DMS 273 (cell line): ENCODE measurements around the gene HEPACAM2.

Experiments used
- DNase-seq: peaks from one replicate; lab custom pipeline; 2025; ENCODE audit not compliant: unreplicated experiment; lab: John Stamatoyannopoulos, UW

HEPACAM2 gene

DNA sequence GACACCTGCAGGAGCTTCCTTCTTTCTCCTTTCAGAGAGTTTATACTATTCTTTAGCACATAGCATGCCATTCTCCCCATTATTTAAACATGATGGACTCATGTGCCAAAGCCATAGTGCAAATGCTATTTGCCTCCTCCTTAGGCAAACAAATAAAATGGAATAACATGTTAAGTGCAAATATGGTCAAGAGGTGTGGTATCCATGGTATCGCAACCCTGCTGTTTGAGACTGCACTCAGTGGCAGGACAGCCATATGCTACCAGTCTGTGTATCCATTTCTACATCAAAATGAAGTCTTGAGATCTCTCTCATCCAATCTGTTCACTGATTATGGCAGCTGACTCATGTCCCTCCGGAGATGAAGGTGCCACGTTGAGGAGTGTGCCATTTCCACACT, 22.8 kb downstream of the HEPACAM2 start:
- DNase-seq: peak; percentile 95

GRCh38 chr7:93202594-93203250, 23.5 kb downstream of the HEPACAM2 start:
- DNase-seq: peak; percentile 58

- DNase-seq: peak; percentile 34
These were observed 27.8 kb downstream of the HEPACAM2 start for GRCh38 chr7:93198472-93198871.

GRCh38 chr7:93196336-93196735, 29.9 kb downstream of the HEPACAM2 start:
- DNase-seq: no peak

DNA sequence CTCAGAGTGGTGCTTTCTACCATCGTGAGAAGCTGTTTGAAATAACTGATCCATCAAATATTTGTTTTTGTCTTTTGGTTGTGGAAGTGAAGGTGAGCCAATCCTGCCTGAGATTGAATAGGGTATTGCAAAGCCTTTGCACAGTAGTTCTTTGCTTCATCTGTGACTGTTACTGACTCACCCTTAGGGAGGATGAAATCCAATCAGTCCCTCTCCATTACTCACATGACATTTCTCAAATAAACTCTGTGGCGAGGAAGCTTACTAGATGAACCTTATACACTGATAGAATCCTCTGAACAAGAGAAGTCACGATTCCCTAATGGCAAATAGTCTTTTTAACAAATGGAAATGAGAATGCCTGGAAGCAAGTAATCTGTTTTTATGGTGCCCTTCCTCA, 31.9 kb downstream of the HEPACAM2 start:
- DNase-seq: no peak

- DNase-seq: no peak
These were observed 37.2 kb downstream of the HEPACAM2 start for GRCh38 chr7:93188870-93189634.

GRCh38 chr7:93185303-93186027, 40.8 kb downstream of the HEPACAM2 start:
- DNase-seq: no peak

DNA sequence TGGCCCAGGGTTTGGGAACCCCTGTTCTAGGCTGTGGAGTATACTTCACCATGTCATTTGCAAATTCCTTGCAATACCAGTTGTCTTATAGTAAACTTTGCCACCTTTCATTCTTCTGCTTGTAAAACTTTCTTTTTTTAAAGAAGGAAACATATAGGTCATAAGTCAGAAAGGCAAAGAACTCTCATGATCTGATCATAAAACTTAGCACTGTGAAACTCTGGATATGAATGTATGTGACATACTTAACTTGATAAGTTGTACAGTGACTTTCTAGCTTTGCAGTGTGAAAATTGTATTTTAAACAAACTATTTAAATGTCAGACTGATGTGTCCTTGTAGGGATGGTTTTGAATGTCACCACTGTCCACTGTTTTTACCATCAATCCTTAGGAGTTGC, 47.1 kb downstream of the HEPACAM2 start:
- DNase-seq: no peak

GRCh38 chr7:93178213-93178612, 48.1 kb downstream of the HEPACAM2 start:
- DNase-seq: peak; percentile 83

GRCh38 chr7:93176992-93177580, 49.2 kb downstream of the HEPACAM2 start:
- DNase-seq: no peak

DNA sequence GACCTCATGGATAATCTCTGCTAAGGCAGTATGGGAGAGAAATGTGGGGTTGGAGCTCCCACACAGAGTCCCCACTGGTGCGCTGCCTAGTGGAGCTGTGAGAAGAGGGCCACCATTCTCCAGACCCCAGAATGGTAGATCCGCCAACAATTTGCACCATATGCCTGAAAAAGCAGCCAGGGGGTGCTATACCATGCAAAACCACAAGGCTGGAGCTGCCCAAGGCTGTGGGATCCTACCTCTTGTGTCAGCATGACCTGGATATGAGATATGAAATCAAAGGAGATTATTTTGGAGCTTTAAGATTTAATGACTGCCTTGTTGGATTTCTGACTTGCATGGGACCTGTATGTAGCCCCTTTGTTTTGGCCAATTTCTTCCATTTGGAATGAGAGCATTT, 51.0 kb downstream of the HEPACAM2 start:
- DNase-seq: peak; percentile 14

GRCh38 chr7:93172683-93173082, 53.6 kb downstream of the HEPACAM2 start:
- no peak for DNase-seq

GRCh38 chr7:93171606-93172226, 54.6 kb downstream of the HEPACAM2 start:
- no peak for DNase-seq

DNA sequence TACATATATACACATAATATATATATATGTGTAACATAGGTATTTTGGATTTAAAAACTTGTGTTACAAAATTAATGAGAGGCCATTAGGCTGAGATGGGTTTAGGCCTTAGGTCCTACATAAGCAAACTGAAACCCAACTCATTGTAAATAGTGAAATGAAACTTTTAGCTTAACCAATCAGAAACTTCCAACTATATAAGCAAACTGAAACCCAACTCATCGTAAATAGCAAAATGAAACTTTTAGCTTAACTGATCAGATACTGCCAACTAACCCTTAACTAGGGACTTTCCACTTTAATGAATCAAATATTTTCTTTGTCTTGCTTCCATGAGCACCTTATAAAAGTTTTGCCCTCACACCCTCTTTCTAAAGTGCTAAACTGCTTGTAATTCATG, 60.8 kb downstream of the HEPACAM2 start:
- no peak for DNase-seq

GRCh38 chr7:93164766-93165165, 61.5 kb downstream of the HEPACAM2 start:
- DNase-seq: no peak

DNA sequence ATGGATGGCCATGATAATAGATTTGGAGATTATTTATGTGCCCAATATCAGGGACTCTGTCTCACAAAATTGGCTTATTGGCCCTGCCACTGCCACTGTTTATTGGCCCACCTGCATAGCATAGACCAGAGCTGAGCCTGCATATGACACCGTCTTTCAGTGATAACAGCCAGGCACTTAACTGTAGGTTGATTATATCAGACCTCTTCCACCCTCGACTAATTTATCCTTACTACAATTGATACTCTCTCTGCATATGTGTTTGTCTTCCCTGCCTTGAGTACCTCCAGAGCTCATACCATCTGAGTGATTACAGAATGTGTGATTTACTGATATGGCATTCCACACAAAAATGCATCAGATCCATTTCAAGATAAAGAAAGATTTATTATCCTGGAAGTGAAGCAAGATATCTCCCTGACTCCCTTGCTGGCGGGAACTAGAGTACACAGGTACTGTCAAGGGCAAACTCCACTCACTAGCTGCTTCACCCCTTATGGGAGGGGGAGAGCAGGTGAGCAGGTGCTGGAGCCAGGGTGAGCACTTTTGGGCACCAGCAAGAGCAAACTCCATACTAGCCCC, 65.0 kb downstream of the HEPACAM2 start:
- no peak for DNase-seq

DNA sequence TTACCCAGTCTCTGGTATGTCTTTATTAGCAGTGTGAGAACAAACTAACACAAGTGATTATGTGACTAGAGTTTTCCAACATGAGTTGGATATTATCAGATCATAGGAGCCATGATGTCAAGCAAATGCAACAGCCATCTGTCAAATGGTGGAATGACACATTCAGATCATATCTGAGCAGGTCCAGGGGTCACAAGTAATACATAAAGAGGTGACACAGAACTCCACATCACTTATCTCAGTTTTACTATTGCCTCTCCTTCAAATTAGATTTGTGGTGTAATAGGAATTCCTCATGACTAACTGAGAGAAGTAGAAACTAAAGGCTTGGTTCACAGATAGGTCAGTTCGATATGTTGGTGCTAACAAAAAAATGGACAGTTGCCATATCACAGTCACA, 65.9 kb downstream of the HEPACAM2 start:
- no peak for DNase-seq

GRCh38 chr7:93159490-93159889, 66.8 kb downstream of the HEPACAM2 start:
- DNase-seq: no peak

DNA sequence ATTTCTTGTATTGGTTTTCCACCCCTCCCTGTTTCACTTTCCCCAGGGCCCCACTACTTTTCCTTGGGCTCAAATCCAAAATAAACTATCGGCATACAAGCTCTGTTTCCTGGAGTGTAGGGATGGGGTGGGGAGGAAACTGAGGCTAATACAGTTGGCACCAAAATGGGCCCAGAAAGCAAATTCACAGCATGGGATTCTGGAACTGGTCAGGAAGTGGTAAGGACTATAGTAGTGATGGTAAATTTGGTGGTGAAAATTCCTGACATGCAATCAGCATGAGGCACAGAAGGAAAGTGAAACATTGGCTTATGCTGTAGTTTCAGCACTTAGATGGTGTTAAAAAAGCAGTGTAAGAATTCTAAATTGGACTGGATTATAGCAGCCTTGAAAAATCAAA, 69.4 kb downstream of the HEPACAM2 start:
- DNase-seq: no peak

DNA sequence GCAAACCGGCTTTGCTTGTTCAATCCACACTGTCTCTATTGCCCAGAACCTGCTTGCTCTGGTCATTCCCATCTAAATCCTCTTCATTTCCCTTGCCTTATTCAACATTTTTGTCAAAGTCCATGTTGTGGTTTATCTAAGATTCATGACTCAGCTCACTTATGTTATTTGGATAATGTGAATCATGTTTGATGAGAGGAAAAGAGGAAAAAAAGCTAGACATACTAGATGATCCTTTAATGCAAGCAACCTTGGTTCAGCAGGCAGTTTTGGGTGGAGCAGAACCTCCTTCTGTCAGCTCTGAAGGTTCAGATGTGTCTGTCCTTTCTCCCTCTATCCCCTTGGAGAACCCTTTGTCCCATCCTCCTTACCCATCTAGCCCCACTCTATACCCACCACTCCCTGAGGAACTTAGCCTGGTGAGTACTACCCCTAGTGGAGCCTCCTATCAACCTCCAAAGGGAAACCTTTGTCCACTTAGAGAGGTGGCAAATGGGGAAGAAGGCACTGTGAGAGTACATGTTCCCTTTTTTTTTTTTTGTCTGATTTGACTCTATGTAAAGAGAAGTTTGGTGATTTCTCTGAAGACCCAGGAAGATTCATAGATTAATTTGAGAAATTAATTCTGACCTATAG, 76.0 kb downstream of the HEPACAM2 start:
- no peak for DNase-seq
